RKO (cell line): Measurements from ENCODE around the gene JPH4.
"Not testable (repeated sequence)": the region's sequence is repeated elsewhere in the genome, so short reads cannot be mapped to it uniquely, and the experiment has no call there.

Experiments
- DNase-seq: peaks from one replicate; pipeline ENCODE4 v3.0.0-alpha.2; 2016; ENCODE audit warnings: low spot score

JPH4 gene

GRCh38 chr14:23609001-23609400 is 30.4 kb upstream of the JPH4 start:
- no peak for DNase-seq

GRCh38 chr14:23608454-23608853 is 29.9 kb upstream of the JPH4 start:
- DNase-seq, result no peak

- no peak for DNase-seq
These were observed 27.5 kb upstream of the JPH4 start for GRCh38 chr14:23605931-23606585.

- DNase-seq, result no peak
These were observed 26.1 kb upstream of the JPH4 start for GRCh38 chr14:23604675-23605170.

GRCh38 chr14:23604148-23604547 is 25.6 kb upstream of the JPH4 start:
- DNase-seq, result no peak

GRCh38 chr14:23603103-23603502 is 24.5 kb upstream of the JPH4 start:
- no peak for DNase-seq

- DNase-seq, result no peak
These were observed 23.8 kb upstream of the JPH4 start for GRCh38 chr14:23602181-23603095.

GRCh38 chr14:23601845-23602180 is 23.2 kb upstream of the JPH4 start:
- no peak for DNase-seq

GRCh38 chr14:23601424-23601823 is 22.8 kb upstream of the JPH4 start:
- DNase-seq, result no peak

GRCh38 chr14:23600806-23601205 is 22.2 kb upstream of the JPH4 start:
- DNase-seq, result no peak

- no peak for DNase-seq
These were observed 21.7 kb upstream of the JPH4 start for GRCh38 chr14:23600322-23600707.

- not testable (repeated sequence) for DNase-seq
These were observed 15.6 kb upstream of the JPH4 start for GRCh38 chr14:23594191-23594590.

- DNase-seq, result no peak
These were observed 11.6 kb upstream of the JPH4 start for GRCh38 chr14:23590198-23590597.

- no peak for DNase-seq
These were observed 11.0 kb upstream of the JPH4 start for GRCh38 chr14:23589606-23590005.

GRCh38 chr14:23588884-23589598 is 10.5 kb upstream of the JPH4 start:
- DNase-seq, result peak; percentile 89

GRCh38 chr14:23584527-23585203 is 6.1 kb upstream of the JPH4 start:
- not testable (repeated sequence) for DNase-seq

GRCh38 chr14:23583761-23584526 is 5.4 kb upstream of the JPH4 start:
- DNase-seq, result not testable (repeated sequence)

- no peak for DNase-seq
These were observed 4.5 kb upstream of the JPH4 start for GRCh38 chr14:23582906-23583760.

GRCh38 chr14:23580948-23581281 is 2.3 kb upstream of the JPH4 start:
- no peak for DNase-seq

GRCh38 chr14:23580152-23580926 is 1.7 kb upstream of the JPH4 start:
- no peak for DNase-seq
